Nucleus accumbens (tissue), 56 donors: ENCODE results near the gene JPH2.
"Not testable (repeated sequence)": the region's sequence is repeated elsewhere in the genome, so short reads cannot be mapped to it uniquely, and the experiment has no call there.

Experiments used
- DNase-seq, 56 donors: peaks; one replicate each; lab custom pipeline; 2025; lab: John Stamatoyannopoulos, UW

Gene JPH2

DNA sequence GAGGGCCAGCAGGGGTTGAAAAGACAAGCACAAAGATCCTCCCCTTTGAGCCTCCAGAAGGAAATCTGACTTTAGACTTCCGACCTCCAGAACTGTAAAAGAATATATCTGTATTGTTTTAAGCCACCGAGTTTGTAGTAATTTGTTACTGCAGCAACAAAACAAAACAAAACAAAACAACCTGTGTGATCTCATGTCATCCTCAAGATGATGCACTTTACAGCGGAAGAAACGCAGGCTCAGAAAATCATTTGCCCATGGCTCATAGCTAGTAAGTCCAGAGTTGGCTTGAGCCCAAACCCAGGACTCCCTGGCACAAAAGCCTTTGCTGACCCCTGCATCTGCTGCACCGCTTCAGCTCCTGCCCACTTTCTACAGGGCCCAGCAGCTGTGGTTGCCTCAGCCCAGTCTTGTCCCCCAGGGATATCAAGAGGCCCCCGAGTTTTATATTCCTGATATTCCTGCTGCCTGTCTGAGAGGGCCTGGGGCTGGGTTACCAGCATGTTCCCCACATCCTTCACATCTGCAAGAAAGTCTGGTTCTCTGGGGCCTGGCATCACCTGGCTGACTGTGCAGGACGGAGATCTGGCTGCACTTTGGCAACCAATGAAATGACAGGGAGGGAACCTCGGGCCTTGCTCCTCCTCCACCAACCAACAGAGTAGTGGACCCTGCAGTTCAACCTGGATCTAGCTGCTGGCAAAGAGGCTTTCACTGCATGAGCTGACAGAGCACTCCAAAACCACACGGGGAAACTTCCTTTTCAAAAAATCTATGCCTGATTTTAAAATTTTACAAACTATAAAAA lies 56.9 kb downstream of the JPH2 start:
- no peak for DNase-seq

DNA sequence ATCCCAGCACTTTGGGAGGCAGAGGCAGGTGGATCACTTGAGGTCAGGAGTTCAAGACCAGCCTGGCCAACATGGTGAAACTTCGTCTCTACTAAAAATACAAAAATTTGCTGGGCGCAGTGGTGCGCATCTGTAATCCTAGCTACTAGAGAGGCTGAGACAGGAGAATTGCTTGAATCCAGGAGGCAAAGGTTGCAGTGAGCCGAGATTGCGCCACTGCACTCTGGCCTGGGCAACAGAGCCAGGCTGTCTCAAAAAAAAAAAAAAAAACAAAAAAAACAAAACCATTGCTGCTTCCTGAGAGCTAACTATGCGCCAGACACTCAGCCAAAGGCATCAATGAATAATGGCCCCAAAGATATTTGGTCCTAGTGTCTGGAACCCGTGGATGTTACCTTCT lies 57.7 kb downstream of the JPH2 start:
- DNase-seq = not testable (repeated sequence)

DNA sequence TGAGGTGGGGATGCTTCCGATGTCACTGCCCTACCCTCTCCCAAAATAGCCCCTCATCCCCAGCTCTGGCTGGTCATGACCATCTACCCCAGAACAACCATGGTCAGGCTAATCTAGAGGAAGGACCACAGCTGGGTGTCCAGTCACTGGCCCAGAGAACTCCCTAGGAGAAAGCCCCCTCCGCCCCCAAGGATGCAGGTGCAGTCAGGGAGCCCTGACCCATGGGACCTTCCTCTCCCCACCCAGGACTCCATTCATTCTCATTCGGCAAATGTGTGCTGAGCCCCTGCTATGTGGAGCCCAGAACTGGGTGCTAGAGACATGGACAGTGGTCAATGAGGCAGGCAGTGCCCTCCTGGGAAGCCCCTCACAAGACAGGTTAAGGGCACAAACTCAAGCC lies 60.5 kb downstream of the JPH2 start:
- DNase-seq = no peak

DNA sequence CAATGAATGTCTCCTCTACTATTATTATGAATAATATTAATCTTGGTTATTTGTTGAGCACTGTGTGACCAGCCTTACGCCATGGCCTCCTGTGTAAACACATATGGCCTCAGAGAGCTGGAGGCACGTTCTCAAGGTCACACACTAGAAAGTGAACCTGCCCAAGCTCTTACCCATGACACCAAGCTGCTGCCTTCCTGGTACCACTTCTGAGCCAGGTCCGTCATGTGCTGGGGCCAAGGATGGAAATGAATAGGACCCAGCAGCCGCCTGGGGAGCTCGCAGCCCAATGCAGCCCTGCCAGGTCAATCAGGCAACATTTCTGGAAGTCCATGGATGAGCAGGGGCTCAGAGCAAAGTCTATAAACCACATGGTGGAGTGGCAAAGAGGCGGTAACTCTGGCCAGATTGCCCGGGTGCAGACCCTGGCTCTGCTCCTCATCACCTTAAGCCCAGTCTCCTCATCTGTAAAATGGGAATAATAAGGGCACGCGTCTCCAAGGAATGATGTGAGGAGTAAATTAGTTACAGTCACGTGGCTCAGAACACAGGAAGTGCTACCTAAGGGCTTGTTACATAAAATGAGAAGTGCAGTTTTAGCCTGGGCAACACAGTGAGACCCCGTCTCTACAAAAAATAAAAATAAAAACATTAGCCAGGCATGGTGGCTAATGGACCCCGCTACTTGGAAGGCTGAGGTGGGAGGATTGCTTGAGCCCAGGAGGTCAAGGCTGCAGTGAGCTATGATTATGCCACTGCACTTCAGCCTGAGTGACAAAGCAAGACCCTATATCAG lies 61.5 kb downstream of the JPH2 start:
- no peak for DNase-seq

DNA sequence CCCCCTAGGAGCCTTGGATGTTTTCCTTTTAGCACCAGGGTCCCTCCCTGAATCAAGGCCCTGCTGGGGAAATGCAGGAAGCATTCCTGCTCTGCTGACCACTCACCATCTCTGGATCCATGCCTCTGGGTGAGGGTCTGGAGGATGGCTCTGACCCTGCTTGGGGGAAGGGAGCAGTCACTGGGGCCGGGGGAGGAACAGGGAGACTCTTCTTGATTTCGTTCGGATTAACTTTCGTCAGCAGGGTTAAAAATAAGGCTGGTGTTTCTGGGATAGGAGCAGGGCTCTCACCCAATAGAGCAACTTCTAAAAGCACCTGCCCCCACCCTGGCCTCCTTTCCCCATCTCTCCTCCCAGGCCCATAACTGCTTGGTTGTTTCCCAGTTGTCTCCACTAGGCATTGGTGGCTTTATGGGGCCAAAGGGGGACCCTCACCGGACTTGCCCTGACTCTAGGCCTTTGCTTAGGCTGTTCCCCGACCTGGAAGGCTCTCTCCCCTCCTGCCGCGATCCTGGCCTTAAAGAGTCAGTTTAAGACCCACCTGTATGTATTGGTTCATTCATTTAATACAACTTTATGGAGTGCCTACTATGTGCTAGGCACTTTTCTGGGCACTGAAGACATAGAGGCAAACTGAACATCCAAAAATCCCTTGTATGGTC lies 63.0 kb downstream of the JPH2 start:
- DNase-seq = no peak

DNA sequence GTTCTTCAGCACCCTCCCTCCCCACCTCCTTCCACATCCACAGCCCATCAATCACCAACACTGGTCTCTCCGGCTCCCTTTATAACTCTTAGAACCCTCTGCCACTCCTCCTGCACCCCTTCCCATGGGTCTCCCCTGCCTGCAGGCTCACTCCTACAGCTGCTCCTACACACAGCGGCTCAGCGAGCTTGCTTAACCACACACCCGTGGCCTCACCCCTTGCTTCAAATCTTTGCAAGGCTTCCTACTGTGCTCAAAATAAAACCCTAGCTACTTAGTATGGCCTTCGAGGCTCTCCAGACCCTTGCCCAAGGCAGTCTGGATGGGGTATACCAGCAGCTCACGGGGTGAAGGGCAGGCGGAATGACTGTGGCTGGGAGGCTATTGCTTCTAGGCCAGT lies 63.7 kb downstream of the JPH2 start:
- DNase-seq = no peak

DNA sequence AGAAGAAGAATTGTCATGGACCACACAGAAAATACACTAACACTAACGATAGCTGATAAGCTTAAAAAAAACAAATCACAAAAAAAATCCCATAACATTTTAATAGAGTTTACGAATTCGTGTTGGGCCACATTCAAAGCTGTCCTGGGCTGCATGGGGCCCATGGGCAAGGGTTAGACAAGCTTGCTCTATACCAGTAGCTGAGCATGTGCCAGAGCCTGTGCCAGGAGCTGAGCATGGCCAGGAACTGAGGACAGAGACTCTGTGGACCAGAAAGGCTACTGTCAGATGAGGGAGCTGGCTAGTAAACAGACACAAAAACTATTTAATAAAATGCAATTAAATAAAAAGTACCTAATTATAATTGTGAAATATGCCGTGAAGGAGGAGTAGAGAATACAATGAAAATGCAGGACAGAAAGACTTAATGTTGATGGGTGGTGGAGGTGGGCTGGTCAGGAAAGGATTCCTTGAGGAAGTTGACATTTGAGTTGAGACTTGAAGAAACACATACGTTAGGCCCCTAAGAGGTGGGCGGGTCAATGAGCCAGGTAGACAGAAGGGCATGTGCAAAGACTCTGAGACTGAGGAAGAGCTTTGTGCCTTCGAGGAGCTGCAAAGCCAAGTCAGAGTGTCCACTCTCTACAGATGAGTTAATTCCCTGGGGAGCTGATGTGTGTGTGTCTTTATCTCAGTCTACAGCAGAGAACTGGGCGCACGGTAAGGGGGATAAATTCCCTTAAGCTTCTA lies 66.1 kb downstream of the JPH2 start:
- DNase-seq = no peak

DNA sequence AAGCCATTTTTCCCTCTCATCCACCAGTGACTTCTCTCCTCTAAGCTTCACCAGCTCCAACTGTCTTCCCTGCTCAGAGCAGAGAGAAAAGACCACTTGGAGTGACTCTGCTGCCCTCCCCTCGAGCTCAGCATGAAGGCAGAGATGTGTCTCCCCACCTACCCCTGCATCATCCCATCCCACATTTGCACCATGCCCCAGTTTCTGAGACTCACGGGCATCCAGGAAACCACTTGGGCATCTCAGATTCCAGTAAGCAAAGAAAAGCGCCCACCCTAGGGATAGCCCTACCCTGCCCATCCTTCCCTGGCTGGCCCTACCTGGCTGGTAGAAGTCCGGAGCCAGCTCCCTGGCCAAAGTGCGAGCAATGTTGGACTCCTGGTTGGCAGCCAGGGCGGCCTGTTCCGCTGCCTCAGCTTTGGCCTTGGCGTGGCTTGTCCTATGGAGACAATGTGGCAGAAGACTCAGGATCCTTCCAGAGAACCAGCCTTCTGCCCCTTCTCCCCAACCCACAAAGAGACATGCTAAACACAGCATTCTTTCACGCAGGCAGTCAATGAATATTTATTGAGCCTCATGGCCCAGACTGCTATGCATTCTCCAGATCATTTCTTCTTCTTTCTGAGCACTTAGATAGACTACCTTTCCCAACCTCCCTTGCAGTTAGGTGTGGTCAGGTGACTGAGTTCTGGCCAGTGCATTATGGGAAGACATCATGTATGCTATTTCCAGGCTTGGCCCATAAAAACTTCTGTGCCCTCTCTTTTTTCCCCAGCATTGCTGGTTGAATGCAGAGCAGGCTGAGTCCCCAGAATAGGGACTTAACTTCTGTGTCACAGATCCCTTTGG lies 68.6 kb downstream of the JPH2 start:
- no peak for DNase-seq

DNA sequence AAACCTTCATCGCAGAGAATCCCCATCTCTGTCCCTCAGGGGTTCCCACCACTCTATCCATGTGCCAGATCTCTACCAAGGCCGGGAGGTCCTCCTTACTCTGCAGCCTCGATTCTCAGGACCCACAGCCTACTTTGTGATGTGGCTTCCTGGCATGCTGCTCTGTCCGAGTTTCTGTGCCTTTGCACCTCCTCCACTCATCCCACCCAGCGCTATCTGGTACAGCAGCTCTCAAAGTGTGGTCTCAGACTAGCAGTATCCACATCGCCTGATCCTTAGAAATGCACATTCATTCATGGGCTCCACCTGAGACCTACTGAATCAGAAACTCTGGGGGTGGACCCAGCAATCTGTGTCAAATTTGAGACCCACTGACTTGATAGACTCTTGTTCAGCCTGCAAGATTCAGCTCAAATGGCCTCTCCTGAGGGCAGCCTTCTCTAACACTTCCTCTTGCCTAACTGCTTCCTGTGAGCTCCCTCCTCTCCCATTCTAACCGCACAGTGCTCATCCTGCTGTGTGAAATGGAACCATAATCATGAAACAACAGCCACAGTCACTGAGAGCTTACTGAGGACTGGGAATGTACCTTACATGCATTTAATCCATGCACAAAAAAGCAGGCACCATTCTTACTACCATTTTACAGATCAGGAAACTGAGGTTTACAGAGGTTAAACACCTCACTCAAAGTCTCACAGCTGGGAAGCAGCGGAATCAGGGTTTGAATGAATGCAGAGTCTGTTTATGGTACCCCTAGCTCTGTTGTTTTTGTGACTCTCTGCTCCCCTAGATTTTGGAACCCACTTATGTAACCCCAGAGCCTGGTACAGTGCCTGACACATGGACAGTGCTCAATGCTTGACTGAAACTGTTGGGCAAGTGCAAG lies 69.4 kb downstream of the JPH2 start:
- no peak for DNase-seq

DNA sequence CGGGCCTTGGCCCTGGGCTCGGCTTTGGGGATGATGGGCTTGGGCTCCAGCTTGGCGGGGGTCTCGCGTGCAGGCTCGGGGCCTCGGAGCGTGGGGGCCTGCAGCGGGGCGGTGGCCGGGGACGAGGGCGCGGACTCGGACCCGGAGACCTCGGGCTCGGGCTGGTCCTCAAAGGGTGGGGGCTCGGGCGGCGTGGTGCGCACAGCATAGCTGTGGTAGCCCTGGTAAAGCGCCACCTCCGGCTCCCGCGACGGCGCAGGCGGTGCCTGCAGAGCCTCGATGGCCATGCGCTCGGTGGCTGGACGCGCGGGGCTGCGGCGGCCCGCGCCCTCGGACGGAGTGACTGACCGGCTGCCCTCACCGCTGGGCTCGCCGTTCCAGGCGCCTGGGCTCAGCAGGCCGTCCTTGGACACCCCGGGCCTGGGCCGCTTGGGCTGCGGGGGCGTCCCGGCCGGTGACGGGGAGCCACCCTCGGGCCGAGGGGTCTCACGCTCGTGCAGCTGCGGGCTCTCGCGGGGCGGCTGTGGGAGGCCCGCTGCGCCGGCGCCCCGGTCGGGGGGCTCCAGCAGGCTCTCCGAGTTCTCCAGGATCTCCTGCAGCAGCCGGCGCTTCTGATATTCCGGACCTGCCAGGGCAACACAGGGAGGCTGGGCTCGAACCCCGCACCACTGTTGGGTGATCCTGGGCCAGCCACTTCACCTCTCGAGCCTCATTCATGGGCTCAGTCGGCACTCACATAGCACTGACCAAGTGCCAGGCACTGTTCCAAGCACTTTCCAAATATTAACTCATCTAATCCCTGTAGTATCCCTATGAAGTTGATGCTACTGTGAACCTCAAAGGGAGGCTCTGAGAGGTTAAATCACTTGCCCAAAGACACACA lies 71.0 kb downstream of the JPH2 start:
- DNase-seq = no peak

DNA sequence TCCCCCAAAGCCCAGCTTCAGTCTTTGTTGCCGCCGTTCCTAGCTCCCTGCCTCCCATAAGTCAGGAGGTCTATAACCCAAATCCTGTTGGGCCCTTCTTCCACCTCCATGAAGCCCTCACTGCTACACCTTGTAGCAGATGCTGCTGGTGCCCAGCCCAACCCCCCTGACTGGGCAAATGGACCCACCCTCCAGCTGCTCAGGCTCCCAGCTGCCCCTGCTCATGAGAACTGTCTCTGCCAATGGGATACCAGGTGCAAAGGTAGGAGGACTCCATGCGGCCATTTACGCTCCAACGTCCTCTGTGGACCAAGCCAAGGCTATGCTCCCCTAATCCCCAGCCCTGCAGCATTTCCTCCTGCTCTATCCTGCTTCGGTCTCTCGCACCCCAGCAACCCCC lies 71.8 kb downstream of the JPH2 start:
- no peak for DNase-seq

DNA sequence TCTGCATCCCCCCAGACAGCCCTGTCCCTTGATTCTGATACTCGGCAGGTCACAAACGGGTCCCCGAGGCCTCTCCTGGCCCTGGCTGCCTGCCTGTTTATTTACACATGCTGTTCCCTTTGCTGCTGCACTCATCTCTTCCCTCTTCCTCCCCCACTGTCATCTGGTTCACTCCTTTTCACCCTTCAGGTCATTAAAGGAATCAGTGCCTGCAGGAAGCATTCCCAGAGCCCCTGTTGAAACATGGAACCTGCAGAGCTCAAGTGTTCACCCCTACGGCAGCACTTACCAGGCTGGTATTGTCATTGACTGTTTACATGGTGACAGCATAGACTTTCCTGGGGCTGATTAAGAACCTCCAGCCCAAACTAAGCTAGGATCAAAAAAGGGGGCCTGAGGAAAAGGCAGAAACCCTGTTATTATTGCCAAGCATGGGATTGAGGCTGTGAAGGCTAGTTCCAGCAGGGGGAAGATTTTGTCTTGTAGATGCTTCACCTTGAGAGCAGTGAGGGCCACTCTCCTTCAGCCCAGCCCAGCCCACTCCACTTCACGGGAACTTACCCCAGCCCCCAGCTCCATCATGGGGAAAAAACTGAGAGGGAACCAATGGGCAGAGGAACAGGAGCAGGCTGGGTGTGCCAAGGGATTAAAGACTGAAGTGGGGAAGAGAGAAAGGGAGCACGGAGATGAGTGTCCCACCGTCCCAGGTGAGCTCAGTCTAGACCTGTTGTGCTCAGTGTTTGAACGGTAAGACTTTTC lies 73.2 kb downstream of the JPH2 start:
- no peak for DNase-seq

DNA sequence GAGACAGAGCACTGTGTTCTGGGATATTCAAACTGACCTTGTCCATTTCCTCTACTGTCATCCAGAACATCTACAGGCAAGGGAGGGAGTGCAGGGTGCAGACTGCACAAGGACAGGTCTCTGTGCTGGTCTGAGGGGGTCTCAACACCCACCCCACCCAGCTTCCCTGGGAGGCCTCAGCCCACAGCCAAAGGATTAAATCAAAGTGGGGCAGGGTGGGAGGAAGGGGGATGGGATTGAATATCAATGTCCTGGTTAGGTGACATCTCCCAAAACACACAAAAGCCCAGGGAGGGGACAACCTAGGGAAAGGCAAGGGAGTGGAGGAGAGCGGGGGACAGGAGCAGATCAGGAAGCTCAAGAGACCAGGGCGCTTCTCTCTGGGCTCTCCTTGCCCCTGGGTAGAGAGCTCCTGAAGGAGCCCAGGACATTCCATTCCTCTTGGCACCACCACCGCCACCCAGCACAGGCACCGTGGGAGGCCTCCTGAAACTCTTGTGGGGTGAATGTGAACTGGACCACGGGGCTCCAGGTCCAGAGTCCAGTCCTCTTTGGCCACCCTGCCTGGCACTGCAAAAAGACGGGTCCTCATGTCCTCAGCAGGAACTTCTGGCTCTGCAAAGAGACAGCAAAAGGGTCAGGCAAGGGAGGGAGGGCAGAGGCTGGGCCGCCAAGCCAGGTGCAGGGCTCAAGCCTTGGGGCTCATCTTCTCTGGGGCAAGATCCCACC lies 73.9 kb downstream of the JPH2 start:
- DNase-seq = no peak

DNA sequence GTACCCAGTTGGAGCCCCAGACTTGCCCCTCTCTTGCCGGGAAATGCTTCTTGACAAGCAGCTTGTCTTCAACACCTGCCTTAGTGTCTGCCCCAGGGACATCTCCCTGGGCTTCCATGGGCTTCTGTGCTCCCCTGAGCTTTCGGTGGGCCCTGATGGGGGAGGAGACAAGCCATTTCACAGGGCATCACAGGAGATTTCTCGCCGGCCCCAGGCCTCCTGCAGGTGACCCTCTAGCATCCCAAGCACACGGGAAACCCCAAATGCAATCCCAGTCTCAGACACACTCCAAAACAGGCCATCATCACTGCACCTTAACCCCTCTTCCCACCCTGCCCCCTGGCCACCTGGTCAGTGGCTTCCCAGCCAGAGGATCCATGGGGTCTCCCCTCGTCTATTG lies 74.5 kb downstream of the JPH2 start:
- no peak for DNase-seq

DNA sequence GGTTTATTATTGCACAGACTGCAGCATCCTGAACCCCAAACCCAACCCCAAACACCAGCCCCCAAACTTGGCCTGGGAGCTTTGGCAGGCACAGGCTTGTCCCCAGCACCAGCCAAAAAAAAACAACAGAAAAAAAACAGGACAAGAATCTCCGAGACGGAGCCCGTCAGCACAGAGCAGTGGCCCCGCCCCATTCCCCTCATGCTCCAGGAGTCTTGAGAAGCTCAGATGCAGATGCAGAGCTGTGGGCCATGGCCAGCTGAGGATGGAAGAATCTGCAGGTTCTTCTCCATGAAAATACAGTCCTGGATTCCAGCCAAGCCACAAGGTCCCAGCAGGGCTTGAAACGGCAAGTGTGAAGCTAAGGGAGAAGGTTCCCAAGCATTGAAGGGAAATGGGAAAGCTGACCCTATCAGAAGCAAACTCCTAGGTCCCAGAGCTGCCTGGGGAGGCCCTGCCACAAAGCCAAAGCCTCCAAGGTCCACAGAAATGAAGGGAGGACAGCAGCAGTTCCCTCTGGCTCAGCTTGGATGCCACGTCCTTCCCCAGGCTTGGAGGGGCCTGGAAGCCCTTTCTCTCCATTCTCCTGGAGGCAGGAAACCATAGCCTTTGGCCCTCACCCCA lies 75.2 kb downstream of the JPH2 start:
- DNase-seq = no peak
